HG02973 (cell line): Measurements from ENCODE around the gene TMEM255A.

Source experiments
- ATAC-seq: cut with Tn5 transposase; IDR thresholded peaks from one replicate; pipeline ENCODE4 v1.9.1; 2021; ENCODE audit warnings: moderate library complexity; ENCODE audit not compliant: unreplicated experiment

Gene TMEM255A

GRCh38 chrX:120308959-120309872 is 2.0 kb downstream of the TMEM255A start:
- peak; percentile 92 for ATAC-seq

GRCh38 chrX:120308558-120308957 is 2.7 kb downstream of the TMEM255A start:
- no peak for ATAC-seq

GRCh38 chrX:120306630-120307029 is 4.6 kb downstream of the TMEM255A start:
- ATAC-seq, result no peak

- no peak for ATAC-seq
Measured at GRCh38 chrX:120305531-120306141, 5.6 kb downstream of the TMEM255A start.

- no peak for ATAC-seq
Measured at GRCh38 chrX:120304256-120304655, 7.0 kb downstream of the TMEM255A start.

GRCh38 chrX:120302434-120302833 is 8.8 kb downstream of the TMEM255A start:
- ATAC-seq, result peak; percentile 91

GRCh38 chrX:120301960-120302359 is 9.3 kb downstream of the TMEM255A start:
- peak; percentile 12 for ATAC-seq

- ATAC-seq, result no peak
Measured at GRCh38 chrX:120301497-120301896, 9.8 kb downstream of the TMEM255A start.

GRCh38 chrX:120299928-120300327 is 11.3 kb downstream of the TMEM255A start:
- ATAC-seq, result no peak

- ATAC-seq, result no peak
Measured at GRCh38 chrX:120297923-120298322, 13.3 kb downstream of the TMEM255A start.

GRCh38 chrX:120294651-120295050 is 16.6 kb downstream of the TMEM255A start:
- no peak for ATAC-seq

- no peak for ATAC-seq
Measured at GRCh38 chrX:120293015-120293414, 18.2 kb downstream of the TMEM255A start.

- ATAC-seq, result no peak
Measured at GRCh38 chrX:120291211-120291610, 20.1 kb downstream of the TMEM255A start.

GRCh38 chrX:120290107-120290506 is 21.2 kb downstream of the TMEM255A start:
- ATAC-seq, result no peak

- no peak for ATAC-seq
Measured at GRCh38 chrX:120287513-120288112, 23.6 kb downstream of the TMEM255A start.

GRCh38 chrX:120286733-120287512 is 24.3 kb downstream of the TMEM255A start:
- no peak for ATAC-seq

GRCh38 chrX:120282697-120283096 is 28.6 kb downstream of the TMEM255A start:
- ATAC-seq, result no peak

GRCh38 chrX:120281761-120282160 is 29.5 kb downstream of the TMEM255A start:
- ATAC-seq, result no peak

GRCh38 chrX:120281021-120281624 is 30.1 kb downstream of the TMEM255A start:
- no peak for ATAC-seq

- no peak for ATAC-seq
Measured at GRCh38 chrX:120274958-120275357, 36.3 kb downstream of the TMEM255A start.

GRCh38 chrX:120274145-120274544 is 37.1 kb downstream of the TMEM255A start:
- ATAC-seq, result no peak
